Body of pancreas (tissue), 4 donors: ENCODE results near the gene STBD1.

Experiments used
- POLR2A ChIP-seq, 3 donors: fragments of 450-650 bp; IDR thresholded peaks; one replicate each; pipeline ENCODE4 v1.6.1; 2016; ENCODE audit warnings: antibody characterized with exemption in 3 of 3, mild to moderate bottlenecking in 2 of 3
- TF ChIP-seq, protein P1 (sequence below), 7 experiments: fragments of 450-650 bp in 4 of 7; fragments of 200-600 bp in 3 of 7; sonication (generic) in 3 of 7; IDR thresholded peaks; one replicate each; pipeline ENCODE4 v1.5.1; 2016 to 2019; ENCODE audit warnings: antibody characterized with exemption in 7 of 7

DNA sequence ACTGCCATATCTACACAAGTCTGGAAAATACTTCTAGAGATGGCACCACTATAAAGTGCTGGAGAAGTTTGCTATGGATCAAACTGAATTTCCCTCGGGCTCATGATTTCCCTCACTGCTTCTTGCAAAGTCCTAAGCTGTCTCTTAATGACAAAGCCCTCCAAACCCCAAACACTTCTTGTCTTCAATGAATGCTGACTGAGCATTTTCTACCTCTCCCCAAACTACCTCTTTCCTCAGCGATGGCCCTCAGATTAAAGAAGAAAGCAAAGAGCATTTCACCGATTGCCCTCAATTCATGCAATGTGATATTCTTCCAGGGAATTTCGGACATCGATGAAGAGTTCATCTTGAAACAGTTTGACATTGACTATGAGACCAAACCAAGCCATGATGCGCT is 35.3 kb upstream of the STBD1 start:
- no peak for TF ChIP-seq POLR2A (IDR thresholded peaks at IDR 0.05)
- TF ChIP-seq, protein P1, sequence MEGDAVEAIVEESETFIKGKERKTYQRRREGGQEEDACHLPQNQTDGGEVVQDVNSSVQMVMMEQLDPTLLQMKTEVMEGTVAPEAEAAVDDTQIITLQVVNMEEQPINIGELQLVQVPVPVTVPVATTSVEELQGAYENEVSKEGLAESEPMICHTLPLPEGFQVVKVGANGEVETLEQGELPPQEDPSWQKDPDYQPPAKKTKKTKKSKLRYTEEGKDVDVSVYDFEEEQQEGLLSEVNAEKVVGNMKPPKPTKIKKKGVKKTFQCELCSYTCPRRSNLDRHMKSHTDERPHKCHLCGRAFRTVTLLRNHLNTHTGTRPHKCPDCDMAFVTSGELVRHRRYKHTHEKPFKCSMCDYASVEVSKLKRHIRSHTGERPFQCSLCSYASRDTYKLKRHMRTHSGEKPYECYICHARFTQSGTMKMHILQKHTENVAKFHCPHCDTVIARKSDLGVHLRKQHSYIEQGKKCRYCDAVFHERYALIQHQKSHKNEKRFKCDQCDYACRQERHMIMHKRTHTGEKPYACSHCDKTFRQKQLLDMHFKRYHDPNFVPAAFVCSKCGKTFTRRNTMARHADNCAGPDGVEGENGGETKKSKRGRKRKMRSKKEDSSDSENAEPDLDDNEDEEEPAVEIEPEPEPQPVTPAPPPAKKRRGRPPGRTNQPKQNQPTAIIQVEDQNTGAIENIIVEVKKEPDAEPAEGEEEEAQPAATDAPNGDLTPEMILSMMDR (IDR thresholded peaks at IDR 0.05), result no peak
